GM21390 (cell line): Measurements from ENCODE around the gene HEATR5B.
"Not testable (repeated sequence)": the region's sequence is repeated elsewhere in the genome, so short reads cannot be mapped to it uniquely, and the experiment has no call there.

Experiments used
- ATAC-seq: cut with Tn5 transposase; IDR thresholded peaks from one replicate; pipeline ENCODE4 v1.9.1; 2021; ENCODE audit not compliant: unreplicated experiment

HEATR5B gene

GRCh38 chr2:36951027-36951518, 133.1 kb downstream of the HEATR5B start:
- ATAC-seq = no peak

GRCh38 chr2:36949845-36950244, 134.3 kb downstream of the HEATR5B start:
- no peak for ATAC-seq

GRCh38 chr2:36945240-36945639, 138.9 kb downstream of the HEATR5B start:
- not testable (repeated sequence) for ATAC-seq

GRCh38 chr2:36941867-36942266, 142.3 kb downstream of the HEATR5B start:
- no peak for ATAC-seq

GRCh38 chr2:36936526-36936925, 147.6 kb downstream of the HEATR5B start:
- ATAC-seq = not testable (repeated sequence)

GRCh38 chr2:36931688-36932087, 152.5 kb downstream of the HEATR5B start:
- ATAC-seq = not testable (repeated sequence)
